GM10266 (cell line): ENCODE measurements around the gene MTTP.
"Not testable (repeated sequence)": the region's sequence is repeated elsewhere in the genome, so short reads cannot be mapped to it uniquely, and the experiment has no call there.

ENCODE experiments used
- DNase-seq: peaks from one replicate; pipeline ENCODE4 v3.0.0; 2012; ENCODE audit errors: extremely low spot score
- CTCF ChIP-seq: IDR thresholded peaks from 2 replicates; pipeline ENCODE4 v1.5.1; 2012; ENCODE audit warnings: mild to moderate bottlenecking, low read depth; ENCODE audit not compliant: control insufficient read depth, insufficient read depth; ENCODE audit errors: missing control alignments

The MTTP gene

GRCh38 chr4:99574530-99575324 is at the start of gene MTTP:
Gene MTTP, plus strand, starts transcription at chr4:99574824. Its CDS starts 86 bp downstream, at chr4:99574910.
- TF ChIP-seq CTCF: no peak
- peak; percentile 2 for DNase-seq

- DNase-seq: no peak
- no peak for TF ChIP-seq CTCF
Measured at GRCh38 chr4:99529228-99529627, 45.4 kb upstream of the MTTP start.

GRCh38 chr4:99529956-99530355 is 44.7 kb upstream of the MTTP start:
- no peak for DNase-seq
- no peak for TF ChIP-seq CTCF

GRCh38 chr4:99534699-99535098 is 39.9 kb upstream of the MTTP start:
- not testable (repeated sequence) for DNase-seq

GRCh38 chr4:99536271-99536670 is 38.4 kb upstream of the MTTP start:
- DNase-seq: no peak
- no peak for TF ChIP-seq CTCF

GRCh38 chr4:99536848-99537247 is 37.8 kb upstream of the MTTP start:
- no peak for DNase-seq
- TF ChIP-seq CTCF: no peak

GRCh38 chr4:99537674-99538073 is 37.0 kb upstream of the MTTP start:
- TF ChIP-seq CTCF: no peak
- DNase-seq: no peak
